Kidney (tissue), 14 donors: ENCODE data around the gene GRHL3. TPM values are rescaled to one million over a fixed set of nuclear protein-coding genes. Genes with fewer than 3 reads are reported as not detected.

Experiments
- DNase-seq, 5 donors: peaks; one replicate each; pipeline ENCODE4 v3.0.0-alpha.2; 2013 to 2020
- FAIRE-seq: peaks from 2 replicates; lab custom pipeline; 2012; peaks lifted over from hg19 to GRCh38; lab: Jason Lieb, UNC
- H3K27ac ChIP-seq, 2 donors: one replicate each; pipeline ENCODE4 v1.7.0; 2013; ENCODE audit warnings: low read depth in 2 of 2, low read length in 2 of 2, inconsistent platforms in 1 of 2
- H3K27me3 ChIP-seq: one replicate; pipeline ENCODE4 v1.7.1; 2013; ENCODE audit warnings: low read length, inconsistent platforms; ENCODE audit not compliant: control insufficient read depth, insufficient read depth
- H3K36me3 ChIP-seq, 3 donors: one replicate each; pipeline versions ENCODE4 v1.7.0 to v1.7.1; 2013; ENCODE audit warnings: low read length in 3 of 3, control low read depth in 1 of 3, inconsistent platforms in 1 of 3; ENCODE audit not compliant: insufficient read depth in 3 of 3, control insufficient read depth in 2 of 3
- H3K4me1 ChIP-seq, 3 donors: one replicate each; pipeline versions ENCODE4 v1.7.0 to v1.7.1; 2013; ENCODE audit warnings: low read length in 3 of 3, inconsistent platforms in 1 of 3, low read depth in 1 of 3; ENCODE audit not compliant: control insufficient read depth in 2 of 3, insufficient read depth in 2 of 3
- H3K4me3 ChIP-seq, 3 donors: one replicate each; pipeline versions ENCODE4 v1.7.0 to v1.8.1; 2013; ENCODE audit warnings: low read length in 3 of 3, control low read depth in 1 of 3, inconsistent platforms in 1 of 3
- H3K9ac ChIP-seq, 3 donors: one replicate each; pipeline versions ENCODE4 v1.7.0 to v1.7.1; 2013; ENCODE audit warnings: low read length in 3 of 3, control low read depth in 1 of 3, inconsistent platforms in 1 of 3
- H3K9me3 ChIP-seq, 3 donors: one replicate each; pipeline versions ENCODE4 v1.7.0 to v1.7.1; 2013; ENCODE audit warnings: low read length in 3 of 3, control low read depth in 1 of 3, inconsistent platforms in 1 of 3; ENCODE audit not compliant: control insufficient read depth in 2 of 3, insufficient read depth in 1 of 3
- intact Hi-C: fragments of 100-400 bp; cut with DNase I; formaldehyde crosslinking; loops from one replicate; pipeline ENCODE4 v1.11.1; 2022
- polyA plus RNA-seq: library from polyadenylated mRNA; stranded (reverse); fragments of 350-450 nt; fragmentation: Illumina TruSeq; extraction: RNeasy Lipid Tissue Mini Kit (QIAGEN cat#74804); gene quantifications from one replicate; pipeline ENCODE4 v1.2.3, GENCODE V29; 2014; ENCODE audit warnings: low read depth, low replicate concordance; ENCODE audit not compliant: insufficient read depth
- total RNA-seq: library from RNA; stranded (reverse); fragmentation: NEBNext Ultra II Directional; extraction: Animal tissue kit (Norgen Biotek cat#: 25700); gene quantifications from one replicate; pipeline ENCODE4 v1.2.1, GENCODE V29; 2021
- TF ChIP-seq, protein P1 (sequence below): IDR thresholded peaks from 3 replicates; pipeline ENCODE4 v1.5.1; 2012; ENCODE audit warnings: mild to moderate bottlenecking, moderate library complexity, borderline replicate concordance; ENCODE audit not compliant: insufficient read depth; ENCODE audit errors: extremely low read depth
- donor health status: control.
- donor health status: control.
- donor health status: control.
- donor health status: control.
- donor health status: control.
- donor health status: DM: yes; HTN: yes; CAD: no.
- donor health status: Normal renal cell carcinoma (clear cell type).

GRHL3 gene
- total and polyA plus RNA-seq, 2 donors from 2014 or later: 0.32 to 1.7 TPM

DNA sequence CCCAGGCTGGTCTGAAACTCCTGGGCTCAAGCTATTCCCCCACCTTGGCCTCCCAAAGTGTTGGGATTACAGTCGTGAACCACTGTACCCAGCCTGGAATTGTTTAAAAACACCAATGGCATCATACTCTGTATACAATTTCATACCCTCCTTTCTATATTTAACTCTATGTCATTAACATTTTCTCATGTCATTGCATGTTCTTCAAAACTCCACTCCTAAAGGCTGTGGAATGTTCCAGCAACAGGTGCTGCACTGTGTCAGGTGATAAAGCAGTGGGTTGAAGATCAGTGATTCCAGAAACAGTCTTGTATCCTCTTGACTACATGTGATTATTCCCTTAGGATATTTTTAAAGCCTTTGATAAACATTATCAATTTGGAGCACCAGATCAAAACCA lies 36.7 kb upstream of the GRHL3 start:
- no peaks in the 10 kb centered on the region for H3K9me3 ChIP-seq
- H3K4me3 ChIP-seq: no peak overlapping the region
- peaks cover 0 to 2% (median 0%) of the 10 kb centered on the region in 3 donors for H3K4me1 ChIP-seq
- FAIRE-seq (no peak), DNase-seq (no peak)
- intact Hi-C loops: no loop called here
- no peaks in the 10 kb centered on the region for H3K27me3 ChIP-seq
- no peaks in the 10 kb centered on the region for H3K36me3 ChIP-seq
- TF ChIP-seq, protein P1, sequence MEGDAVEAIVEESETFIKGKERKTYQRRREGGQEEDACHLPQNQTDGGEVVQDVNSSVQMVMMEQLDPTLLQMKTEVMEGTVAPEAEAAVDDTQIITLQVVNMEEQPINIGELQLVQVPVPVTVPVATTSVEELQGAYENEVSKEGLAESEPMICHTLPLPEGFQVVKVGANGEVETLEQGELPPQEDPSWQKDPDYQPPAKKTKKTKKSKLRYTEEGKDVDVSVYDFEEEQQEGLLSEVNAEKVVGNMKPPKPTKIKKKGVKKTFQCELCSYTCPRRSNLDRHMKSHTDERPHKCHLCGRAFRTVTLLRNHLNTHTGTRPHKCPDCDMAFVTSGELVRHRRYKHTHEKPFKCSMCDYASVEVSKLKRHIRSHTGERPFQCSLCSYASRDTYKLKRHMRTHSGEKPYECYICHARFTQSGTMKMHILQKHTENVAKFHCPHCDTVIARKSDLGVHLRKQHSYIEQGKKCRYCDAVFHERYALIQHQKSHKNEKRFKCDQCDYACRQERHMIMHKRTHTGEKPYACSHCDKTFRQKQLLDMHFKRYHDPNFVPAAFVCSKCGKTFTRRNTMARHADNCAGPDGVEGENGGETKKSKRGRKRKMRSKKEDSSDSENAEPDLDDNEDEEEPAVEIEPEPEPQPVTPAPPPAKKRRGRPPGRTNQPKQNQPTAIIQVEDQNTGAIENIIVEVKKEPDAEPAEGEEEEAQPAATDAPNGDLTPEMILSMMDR: no peak
- no peak overlapping the region for H3K9ac ChIP-seq
- no peak overlapping the region for H3K27ac ChIP-seq

DNA sequence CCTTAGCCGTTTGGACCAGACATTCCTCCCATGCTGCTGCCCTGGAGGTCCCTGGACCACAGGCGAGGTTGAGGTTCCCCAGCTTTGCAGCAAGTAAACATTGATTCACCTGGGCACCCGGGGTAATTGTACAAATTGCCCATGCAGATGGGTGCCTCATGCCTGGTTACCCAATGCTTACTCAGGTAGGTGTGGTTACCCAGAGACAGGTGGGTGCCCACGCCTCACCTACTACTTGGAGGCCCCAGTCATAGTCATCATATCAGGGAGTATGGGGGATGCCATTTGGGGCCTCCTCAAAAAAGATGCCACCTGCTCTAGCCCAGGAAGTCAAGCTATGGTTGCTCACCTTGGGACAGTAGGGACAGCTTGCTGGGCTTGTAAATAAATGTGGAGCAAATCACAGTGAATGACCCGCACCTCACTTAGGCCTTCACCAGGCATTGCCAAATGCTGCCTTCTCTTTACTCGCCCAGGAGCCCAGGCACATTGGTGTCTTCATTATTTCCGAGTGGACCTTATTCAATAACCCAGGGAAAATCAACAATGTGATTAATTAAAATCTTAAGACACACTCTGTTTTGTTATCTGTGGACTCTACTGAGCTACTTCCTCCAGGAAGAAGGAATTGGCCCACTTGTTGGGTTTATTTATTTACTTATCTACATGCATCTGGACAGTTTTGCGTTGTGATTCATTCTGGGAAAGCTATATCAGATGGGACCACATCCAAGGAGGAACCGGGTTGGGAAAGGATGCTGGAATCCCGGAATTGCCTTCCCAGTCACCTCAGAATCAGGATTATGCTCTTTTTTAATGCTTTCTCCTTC lies 35.6 kb upstream of the GRHL3 start:
- no peaks in the 10 kb centered on the region for H3K9me3 ChIP-seq
- peaks cover 0 to 2% (median 0%) of the 10 kb centered on the region in 3 donors for H3K4me1 ChIP-seq
- no peaks in the 10 kb centered on the region for H3K27me3 ChIP-seq
- no peak overlapping the region for H3K27ac ChIP-seq
- H3K9ac ChIP-seq: no peak overlapping the region
- H3K4me3 ChIP-seq: no peak overlapping the region
- no peaks in the 10 kb centered on the region for H3K36me3 ChIP-seq
- peak in 1 of 5 donors; percentile 31 for DNase-seq
- TF ChIP-seq, protein P1: no peak
- no peak for FAIRE-seq
- intact Hi-C loops: no loop called here

DNA sequence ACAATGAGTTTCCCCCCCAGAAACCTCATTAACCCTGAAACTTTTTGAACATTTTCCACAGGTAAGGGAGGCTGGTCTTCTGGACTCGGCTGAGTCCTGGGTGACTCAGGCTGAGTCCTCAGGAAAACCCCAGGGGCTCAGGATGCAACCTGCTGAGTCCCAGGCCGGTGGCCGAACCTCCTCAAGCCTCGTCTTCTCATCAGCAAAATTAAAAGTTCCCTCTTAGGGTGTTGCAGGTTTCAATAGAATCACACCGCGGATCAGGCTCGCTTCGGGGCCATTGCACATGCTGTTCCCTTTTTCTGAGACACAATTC lies 35.0 kb upstream of the GRHL3 start:
- no peaks in the 10 kb centered on the region for H3K27me3 ChIP-seq
- no peaks in the 10 kb centered on the region for H3K9me3 ChIP-seq
- H3K4me1 ChIP-seq: peaks cover 0 to 2% (median 0%) of the 10 kb centered on the region in 3 donors
- intact Hi-C loops: no loop called here
- H3K4me3 ChIP-seq: no peak overlapping the region
- FAIRE-seq: no peak
- no peak overlapping the region for H3K27ac ChIP-seq
- no peak for DNase-seq
- no peaks in the 10 kb centered on the region for H3K36me3 ChIP-seq
- TF ChIP-seq, protein P1: no peak
- H3K9ac ChIP-seq: no peak overlapping the region
